ENCODE data around the gene PTK7. TPM values are rescaled to one million over a fixed set of nuclear protein-coding genes. Genes with fewer than 3 reads are reported as not detected.
A peak's percentile ranks its signal among the peaks of the same experiment; 100 is the strongest.

The PTK7 gene
- total and polyA plus RNA-seq, 7 donors: 0.17 to 1.6 (median 0.67) TPM

DNA sequence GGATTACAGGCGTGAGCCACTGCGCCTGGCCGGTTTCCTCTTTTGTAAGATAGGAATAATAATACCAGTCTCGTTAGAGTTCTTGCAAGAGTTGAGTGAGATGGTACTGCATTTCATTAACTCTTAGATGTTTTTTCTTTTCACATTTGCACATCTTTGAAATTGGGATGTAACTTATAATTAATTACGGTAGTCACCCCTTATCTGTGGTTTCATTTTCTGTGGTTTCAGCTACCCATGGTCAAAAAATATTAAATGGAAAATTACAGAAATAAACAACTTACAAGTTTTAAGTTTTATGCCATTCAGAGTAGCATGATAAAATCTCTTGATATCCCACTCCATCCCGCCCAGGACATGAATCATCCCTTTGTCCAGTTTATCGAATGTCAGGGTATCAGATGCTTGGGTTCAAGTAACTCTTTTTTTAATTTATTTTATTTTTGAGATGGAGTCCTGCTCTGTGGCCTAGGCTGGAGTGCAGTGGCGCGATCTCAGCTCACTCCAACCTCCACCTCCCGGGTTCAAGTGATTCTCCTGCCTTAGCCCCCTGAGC, 15.4 kb downstream of the PTK7 start:
- H3K4me3 ChIP-seq: no peak overlapping the region
- TF ChIP-seq, protein P1, sequence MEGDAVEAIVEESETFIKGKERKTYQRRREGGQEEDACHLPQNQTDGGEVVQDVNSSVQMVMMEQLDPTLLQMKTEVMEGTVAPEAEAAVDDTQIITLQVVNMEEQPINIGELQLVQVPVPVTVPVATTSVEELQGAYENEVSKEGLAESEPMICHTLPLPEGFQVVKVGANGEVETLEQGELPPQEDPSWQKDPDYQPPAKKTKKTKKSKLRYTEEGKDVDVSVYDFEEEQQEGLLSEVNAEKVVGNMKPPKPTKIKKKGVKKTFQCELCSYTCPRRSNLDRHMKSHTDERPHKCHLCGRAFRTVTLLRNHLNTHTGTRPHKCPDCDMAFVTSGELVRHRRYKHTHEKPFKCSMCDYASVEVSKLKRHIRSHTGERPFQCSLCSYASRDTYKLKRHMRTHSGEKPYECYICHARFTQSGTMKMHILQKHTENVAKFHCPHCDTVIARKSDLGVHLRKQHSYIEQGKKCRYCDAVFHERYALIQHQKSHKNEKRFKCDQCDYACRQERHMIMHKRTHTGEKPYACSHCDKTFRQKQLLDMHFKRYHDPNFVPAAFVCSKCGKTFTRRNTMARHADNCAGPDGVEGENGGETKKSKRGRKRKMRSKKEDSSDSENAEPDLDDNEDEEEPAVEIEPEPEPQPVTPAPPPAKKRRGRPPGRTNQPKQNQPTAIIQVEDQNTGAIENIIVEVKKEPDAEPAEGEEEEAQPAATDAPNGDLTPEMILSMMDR (IDR thresholded peaks at IDR 0.05): no peak
- H3K4me1 ChIP-seq: peaks cover 4% of the 10 kb centered on the region
- no peaks in the 10 kb centered on the region for H3K36me3 ChIP-seq (ENCODE audit: insufficient read depth in 1 of 2, low read depth in 1 of 2)
- no peaks in the 10 kb centered on the region for H3K27me3 ChIP-seq (ENCODE audit: insufficient read depth in 3 of 3, low read length in 2 of 3)
- DNase-seq: no peak
- no peaks in the 10 kb centered on the region for H3K9me3 ChIP-seq
- intact Hi-C loops (cut with DNase I): no loop called here
- ATAC-seq: no peak
- H3K27ac ChIP-seq: no peak overlapping the region
- 85 to 94% (median 86%) methylated on average over 10 of the region's 10 CpGs for WGBS, 3 donors

DNA sequence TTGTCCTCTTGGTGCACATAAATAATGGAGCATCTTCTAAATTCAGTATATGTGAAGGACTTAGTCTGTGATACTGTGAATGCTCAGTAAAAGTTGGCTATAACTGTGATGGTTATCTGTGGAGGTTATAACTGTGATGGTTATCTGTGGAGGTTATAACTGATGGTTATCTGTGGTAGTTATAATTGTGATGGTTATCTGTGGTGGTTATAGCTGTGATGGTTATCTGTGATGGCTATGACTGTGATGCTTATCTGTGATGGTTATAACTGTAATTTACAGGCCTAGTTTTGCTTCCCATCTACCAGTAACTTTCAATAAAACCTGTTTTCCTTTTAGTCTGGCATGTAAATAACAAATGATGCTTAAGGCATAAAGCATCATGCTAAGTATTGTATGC, 16.5 kb downstream of the PTK7 start:
- Histone ChIP-seq H3K4me1 (peaks cover 4% of the 10 kb centered on the region), H3K9me3 (no peaks in the 10 kb centered on the region), H3K27me3 (ENCODE audit: insufficient read depth in 3 of 3, low read length in 2 of 3) (no peaks in the 10 kb centered on the region), H3K27ac (no peak overlapping the region), H3K36me3 (ENCODE audit: insufficient read depth in 1 of 2, low read depth in 1 of 2) (no peaks in the 10 kb centered on the region), H3K4me3 (no peak overlapping the region)
- intact Hi-C loops (cut with DNase I): no loop called here
- TF ChIP-seq, protein P1 (IDR thresholded peaks at IDR 0.05): no peak
- DNase-seq: no peak
- no peak for ATAC-seq

DNA sequence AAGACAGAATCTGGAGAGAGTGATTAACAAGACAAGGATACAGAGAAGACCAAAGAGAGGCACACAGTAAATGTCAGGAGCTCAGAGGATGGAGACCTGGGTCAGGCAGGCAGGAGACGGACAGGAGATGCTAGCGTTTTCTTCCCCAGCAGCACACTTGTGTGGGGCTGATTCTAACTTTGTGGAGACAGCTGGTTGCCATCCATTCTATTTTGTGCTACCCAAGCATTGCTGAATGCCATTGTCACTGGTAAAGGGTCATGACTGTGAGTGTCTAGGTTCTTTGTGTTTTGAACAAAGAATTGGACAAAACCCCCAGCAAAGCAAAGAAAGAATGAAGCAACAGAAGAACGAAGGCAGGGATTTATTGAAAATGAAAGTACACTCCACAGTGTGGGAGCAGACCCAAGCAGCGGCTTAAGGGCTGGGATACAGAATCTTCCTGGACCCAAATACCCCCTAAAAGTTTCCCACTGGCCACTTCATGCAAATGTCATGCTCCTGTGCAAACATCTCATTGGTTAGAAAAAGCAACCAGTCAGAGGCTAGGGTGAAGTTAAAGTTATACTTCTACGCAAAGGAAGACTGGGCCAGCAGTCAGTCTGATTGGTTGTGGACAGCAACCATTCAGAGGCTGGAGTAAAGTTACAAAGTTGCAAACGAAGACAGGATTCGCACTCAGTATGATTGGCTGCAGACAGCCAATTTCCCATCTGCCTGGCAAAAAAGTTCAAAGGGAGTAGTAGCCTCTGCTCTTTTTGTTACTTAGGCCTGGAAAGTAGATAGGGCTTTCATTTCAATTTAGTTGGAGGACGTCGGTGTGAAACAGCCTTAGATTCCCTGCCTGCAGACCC, 17.5 kb downstream of the PTK7 start:
- Histone ChIP-seq H3K9me3 (no peaks in the 10 kb centered on the region), H3K36me3 (ENCODE audit: insufficient read depth in 1 of 2, low read depth in 1 of 2) (no peaks in the 10 kb centered on the region), H3K4me3 (peak overlapping the region; percentile 60), H3K27me3 (ENCODE audit: insufficient read depth in 3 of 3, low read length in 2 of 3) (no peaks in the 10 kb centered on the region), H3K4me1 (peaks cover 4% of the 10 kb centered on the region), H3K27ac (peak overlapping the region; percentile 21)
- intact Hi-C loops (cut with DNase I): no loop called here
- TF ChIP-seq, protein P1 (IDR thresholded peaks at IDR 0.05): no peak
- peak in 1 of 2 donors; percentile 64 for DNase-seq
- ATAC-seq: peak; percentile 95 to 99 (median 96)
- WGBS, 3 donors: 24 to 35% (median 25%) methylated on average over 9 of the region's 9 CpGs

DNA sequence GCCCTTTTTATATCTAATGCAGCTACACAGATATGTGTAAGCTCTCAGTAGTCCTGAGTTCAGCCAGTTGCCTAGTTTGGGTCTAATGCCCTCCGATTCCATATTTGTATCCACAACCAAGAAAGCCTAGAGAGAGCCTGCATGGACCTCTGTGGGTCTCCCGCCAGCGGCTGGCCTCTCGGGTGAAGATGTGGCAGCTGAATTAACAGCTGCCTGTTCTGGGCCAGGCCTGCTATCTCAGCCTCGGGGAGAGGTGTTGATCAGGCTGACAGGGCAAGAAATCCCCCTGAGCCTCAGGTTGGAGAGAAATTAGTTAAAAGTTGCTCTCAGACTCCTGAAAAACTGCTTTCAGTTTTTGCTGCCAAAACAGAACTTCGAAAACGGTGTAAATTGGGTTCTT, 19.8 kb downstream of the PTK7 start:
- Histone ChIP-seq H3K36me3 (ENCODE audit: insufficient read depth in 1 of 2, low read depth in 1 of 2) (no peaks in the 10 kb centered on the region), H3K27ac (no peak overlapping the region), H3K27me3 (ENCODE audit: insufficient read depth in 3 of 3, low read length in 2 of 3) (no peaks in the 10 kb centered on the region), H3K4me3 (no peak overlapping the region), H3K4me1 (peaks cover 4% of the 10 kb centered on the region), H3K9me3 (no peaks in the 10 kb centered on the region)
- TF ChIP-seq, protein P1 (IDR thresholded peaks at IDR 0.05): no peak
- DNase-seq: no peak
- 41 to 46% (median 44%) methylated on average over 7 of the region's 7 CpGs for WGBS, 3 donors
- intact Hi-C loops (cut with DNase I): no loop called here
- ATAC-seq: no peak

Measured in psoas muscle (tissue), 8 donors.